ENCODE data around the gene BCR. TPM values are rescaled to one million over a fixed set of nuclear protein-coding genes. Genes with fewer than 3 reads are reported as not detected.

The BCR gene
- total and polyA plus RNA-seq, 2 of the 13 experiments (the other 11 are each of a cell fraction or from before 2014, with no cell fraction given), result 19.9 to 33.6 TPM

DNA sequence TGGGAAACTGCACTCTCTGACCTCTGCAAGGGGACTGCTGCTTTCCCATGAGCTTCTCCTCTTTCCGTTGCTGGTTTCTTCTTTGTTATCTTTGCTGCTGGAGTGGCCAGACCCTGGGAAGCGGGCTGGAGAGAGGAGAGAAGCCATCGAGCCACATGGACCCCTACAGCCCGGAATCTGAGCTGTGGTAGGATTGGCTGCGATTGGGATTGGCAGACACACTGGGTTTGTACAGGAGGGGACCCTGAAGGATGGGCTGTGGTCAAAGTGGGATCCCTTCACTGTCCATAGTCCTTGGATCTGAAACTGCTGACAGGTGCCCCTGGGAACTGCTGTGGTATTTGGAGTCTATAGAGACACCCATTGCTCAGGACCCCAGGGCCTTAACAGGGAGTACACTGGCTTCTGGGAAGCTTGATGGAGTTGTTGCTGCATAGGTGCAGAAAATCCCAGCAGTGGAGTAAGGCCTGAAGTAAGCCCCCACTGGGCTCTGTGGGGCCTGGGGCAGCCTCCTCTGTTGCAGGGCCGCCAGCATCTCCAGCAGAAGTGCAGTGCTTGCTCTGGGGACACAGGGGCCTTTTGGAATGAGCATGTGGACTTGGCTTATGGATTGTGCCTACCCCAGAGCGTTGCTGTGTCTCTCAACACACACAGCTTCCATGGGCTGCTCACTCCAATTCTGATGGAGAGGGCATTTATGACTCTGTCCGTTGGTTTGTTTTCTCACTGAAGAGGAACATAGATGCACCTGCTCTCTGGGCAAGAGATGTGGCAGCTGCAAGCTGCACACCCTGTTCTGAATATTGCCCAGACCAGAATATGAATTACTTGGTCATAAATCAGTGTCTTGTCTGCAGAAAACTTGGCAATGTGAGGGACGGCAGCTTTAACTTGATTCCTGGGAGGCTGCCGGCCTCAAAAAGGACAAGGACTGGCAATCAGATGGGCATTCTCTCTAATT is 32.0 kb downstream of the BCR start:
- in situ Hi-C loops (cut with HindIII; ENCODE audit: extremely low pct_ligation_motif_present, low pct_unique_long_range_greater_than_20kb) (no loop called here), intact Hi-C loops (cut with micrococcal nuclease; ENCODE audit: unreplicated experiment) (no loop called here)
- H3K9ac ChIP-seq (ENCODE audit: insufficient read depth, low read depth, low read length), result no peak overlapping the region
- TF ChIP-seq ZNF768 (CRISPR knock-in tag; IDR thresholded peaks at IDR 0.05) (no peak), TRIM22 (IDR thresholded peaks at IDR 0.05) (no peak), ZNF274 (CRISPR knock-in tag; IDR thresholded peaks at IDR 0.05) (no peak), MYC (CRISPR knock-in tag; IDR thresholded peaks at IDR 0.05; ENCODE audit: borderline replicate concordance) (no peak), SRSF4 (IDR thresholded peaks at IDR 0.05; ENCODE audit: low read depth, low read length, poor library complexity, severe bottlenecking) (no peak), CCDC6 (CRISPR knock-in tag; IDR thresholded peaks at IDR 0.05) (no peak), POLR2AphosphoS2 (IDR thresholded peaks at IDR 0.05; ENCODE audit: low read depth, low read length) (no peak), MTF2 (CRISPR knock-in tag; IDR thresholded peaks at IDR 0.05; ENCODE audit: borderline replicate concordance) (no peak), ZNF589 (CRISPR knock-in tag; conservative IDR thresholded peaks at IDR 0.05) (no peak), ZIK1 (CRISPR knock-in tag; IDR thresholded peaks at IDR 0.05; ENCODE audit: borderline replicate concordance, low read depth) (no peak), ZBTB2 (CRISPR knock-in tag; IDR thresholded peaks at IDR 0.05; ENCODE audit: low read depth) (no peak), KAT2B (IDR thresholded peaks at IDR 0.05; ENCODE audit: borderline replicate concordance, low read depth, low read length) (no peak), ZBTB1 (CRISPR knock-in tag; IDR thresholded peaks at IDR 0.05; ENCODE audit: borderline replicate concordance) (no peak), ZZZ3 (CRISPR knock-in tag; IDR thresholded peaks at IDR 0.05; ENCODE audit: borderline replicate concordance) (no peak)
- TF ChIP-seq, protein P1, sequence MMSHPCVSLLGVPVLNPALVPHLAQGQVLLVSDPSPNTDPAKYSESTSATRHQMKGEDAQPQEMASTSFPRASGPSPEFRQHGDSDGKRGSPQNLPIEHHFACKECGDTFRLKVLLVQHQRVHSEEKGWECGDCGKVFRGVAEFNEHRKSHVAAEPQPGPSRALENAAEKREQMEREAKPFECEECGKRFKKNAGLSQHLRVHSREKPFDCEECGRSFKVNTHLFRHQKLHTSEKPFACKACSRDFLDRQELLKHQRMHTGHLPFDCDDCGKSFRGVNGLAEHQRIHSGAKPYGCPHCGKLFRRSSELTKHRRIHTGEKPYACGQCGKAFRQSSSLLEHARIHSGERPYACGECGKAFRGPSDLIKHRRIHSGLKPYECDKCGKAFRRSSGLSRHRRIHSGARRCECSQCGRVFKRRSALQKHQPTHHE (CRISPR knock-in tag; IDR thresholded peaks at IDR 0.05; ENCODE audit: borderline replicate concordance), result no peak
- TF ChIP-seq, protein P2, sequence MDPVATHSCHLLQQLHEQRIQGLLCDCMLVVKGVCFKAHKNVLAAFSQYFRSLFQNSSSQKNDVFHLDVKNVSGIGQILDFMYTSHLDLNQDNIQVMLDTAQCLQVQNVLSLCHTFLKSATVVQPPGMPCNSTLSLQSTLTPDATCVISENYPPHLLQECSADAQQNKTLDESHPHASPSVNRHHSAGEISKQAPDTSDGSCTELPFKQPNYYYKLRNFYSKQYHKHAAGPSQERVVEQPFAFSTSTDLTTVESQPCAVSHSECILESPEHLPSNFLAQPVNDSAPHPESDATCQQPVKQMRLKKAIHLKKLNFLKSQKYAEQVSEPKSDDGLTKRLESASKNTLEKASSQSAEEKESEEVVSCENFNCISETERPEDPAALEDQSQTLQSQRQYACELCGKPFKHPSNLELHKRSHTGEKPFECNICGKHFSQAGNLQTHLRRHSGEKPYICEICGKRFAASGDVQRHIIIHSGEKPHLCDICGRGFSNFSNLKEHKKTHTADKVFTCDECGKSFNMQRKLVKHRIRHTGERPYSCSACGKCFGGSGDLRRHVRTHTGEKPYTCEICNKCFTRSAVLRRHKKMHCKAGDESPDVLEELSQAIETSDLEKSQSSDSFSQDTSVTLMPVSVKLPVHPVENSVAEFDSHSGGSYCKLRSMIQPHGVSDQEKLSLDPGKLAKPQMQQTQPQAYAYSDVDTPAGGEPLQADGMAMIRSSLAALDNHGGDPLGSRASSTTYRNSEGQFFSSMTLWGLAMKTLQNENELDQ (CRISPR knock-in tag; IDR thresholded peaks at IDR 0.05; ENCODE audit: borderline replicate concordance), result no peak

More for the DNA sequence above, 32.0 kb downstream of the BCR start:
- Histone ChIP-seq H3K27ac (ENCODE audit: extremely low read length, insufficient read depth, low read length) (no peak overlapping the region), H3K4me2 (ENCODE audit: low read depth, low read length) (no peak overlapping the region), H3K79me2 (ENCODE audit: insufficient read depth, low read length) (peaks cover 73% of the 10 kb centered on the region), H2AFZ (ENCODE audit: low read length) (no peak overlapping the region), H3K4me3 (replicated peaks in 1 of 3; ENCODE audit: insufficient read depth in 1 of 3, low read depth in 2 of 3, low read length in 3 of 3) (no peak overlapping the region), H3K4me1 (ENCODE audit: insufficient read depth, low read length) (peaks cover 26% of the 10 kb centered on the region), H4K20me1 (ENCODE audit: insufficient read depth, low read length) (peaks cover 9% of the 10 kb centered on the region; the same call in 1 of the 2 replicates), H3K9me3 (ENCODE audit: low read length) (no peaks in the 10 kb centered on the region), H3K27me3 (ENCODE audit: control insufficient read depth in 1 of 2, insufficient read depth in 2 of 2, low read length in 2 of 2) (no peaks in the 10 kb centered on the region), H3K36me3 (replicated peaks in 1 of 2; ENCODE audit: control insufficient read depth in 1 of 2, insufficient read depth in 2 of 2, low read length in 2 of 2) (peaks cover 4 to 28% of the 10 kb centered on the region in 2 experiments; a peak in 3 of 5 replicates)
- FAIRE-seq (no peak), DNase-seq (ENCODE audit: low spot score) (no peak), ATAC-seq (no peak)
- ChIA-PET CTCF (ENCODE audit: low intra/inter-chr PET ratio, low total read pairs) (no interaction called here), POLR2A (no interaction called here)
- no TSS peak for BruUV-seq (replicated peaks)
- 87% methylated on average over 6 of the region's 10 CpGs for WGBS (ENCODE audit: low lambda C conversion rate)
